HG03354 (cell line): ENCODE results near the gene ALG10.
"Not testable (repeated sequence)": the region's sequence is repeated elsewhere in the genome, so short reads cannot be mapped to it uniquely, and the experiment has no call there.

Experiments used
- ATAC-seq: cut with Tn5 transposase; IDR thresholded peaks from one replicate; pipeline ENCODE4 v1.9.1; 2021; ENCODE audit warnings: mild to moderate bottlenecking; ENCODE audit not compliant: unreplicated experiment, poor library complexity, severe bottlenecking

ALG10 gene, protein sequence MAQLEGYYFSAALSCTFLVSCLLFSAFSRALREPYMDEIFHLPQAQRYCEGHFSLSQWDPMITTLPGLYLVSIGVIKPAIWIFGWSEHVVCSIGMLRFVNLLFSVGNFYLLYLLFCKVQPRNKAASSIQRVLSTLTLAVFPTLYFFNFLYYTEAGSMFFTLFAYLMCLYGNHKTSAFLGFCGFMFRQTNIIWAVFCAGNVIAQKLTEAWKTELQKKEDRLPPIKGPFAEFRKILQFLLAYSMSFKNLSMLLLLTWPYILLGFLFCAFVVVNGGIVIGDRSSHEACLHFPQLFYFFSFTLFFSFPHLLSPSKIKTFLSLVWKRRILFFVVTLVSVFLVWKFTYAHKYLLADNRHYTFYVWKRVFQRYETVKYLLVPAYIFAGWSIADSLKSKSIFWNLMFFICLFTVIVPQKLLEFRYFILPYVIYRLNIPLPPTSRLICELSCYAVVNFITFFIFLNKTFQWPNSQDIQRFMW

DNA sequence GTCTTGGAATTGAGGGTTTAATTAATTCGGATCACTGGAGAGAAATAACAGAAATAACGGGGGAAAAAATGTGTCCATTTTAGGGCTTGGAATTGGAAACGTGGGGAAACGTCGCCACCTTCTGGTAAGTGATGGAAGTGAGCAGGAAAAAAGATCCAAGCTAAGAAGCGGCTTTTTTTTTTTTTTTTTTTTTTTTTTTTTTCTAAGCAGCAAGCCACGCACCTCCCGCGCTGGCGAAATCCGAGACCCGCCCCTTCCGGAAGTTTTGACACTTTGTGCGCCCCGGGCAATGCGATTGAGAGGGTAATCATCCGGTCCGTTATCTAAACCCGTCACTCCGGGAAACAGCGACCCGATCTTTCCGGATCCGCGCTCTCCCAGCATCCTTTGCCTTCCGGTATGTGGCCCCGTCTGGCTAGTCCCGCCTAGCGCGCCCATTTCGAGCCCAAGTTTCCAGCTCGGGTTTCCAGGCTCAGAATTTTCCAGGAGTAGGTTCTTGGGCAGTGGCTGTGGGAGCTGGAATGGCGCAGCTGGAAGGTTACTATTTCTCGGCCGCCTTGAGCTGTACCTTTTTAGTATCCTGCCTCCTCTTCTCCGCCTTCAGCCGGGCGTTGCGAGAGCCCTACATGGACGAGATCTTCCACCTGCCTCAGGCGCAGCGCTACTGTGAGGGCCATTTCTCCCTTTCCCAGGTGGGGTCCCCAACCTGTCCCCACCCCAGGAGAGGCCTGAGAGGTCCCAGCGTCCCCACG is at the start of gene ALG10:
TSS of gene ALG10 (plus strand) at position 418 of the 752 bp plus-strand sequence. CDS start at position 522, 104 bp downstream.
- ATAC-seq = peak; percentile 100

DNA sequence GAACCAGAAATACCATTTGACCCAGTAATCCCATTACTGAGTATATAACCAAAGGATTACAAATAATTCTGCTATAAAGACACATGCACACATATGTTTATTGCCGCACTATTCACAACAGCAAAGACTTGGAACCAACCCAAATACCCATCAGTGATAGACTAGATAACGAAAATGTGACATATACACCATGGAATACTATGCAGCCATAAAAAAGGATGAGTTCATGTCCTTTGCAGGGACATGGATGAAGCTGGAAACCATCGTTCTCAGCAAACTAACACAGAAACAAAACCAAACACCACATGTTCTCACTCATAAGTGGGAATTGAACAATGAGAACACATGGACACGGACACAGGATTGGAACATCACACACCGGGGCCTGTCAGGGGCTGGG is 49.4 kb upstream of the ALG10 start:
- ATAC-seq = not testable (repeated sequence)

DNA sequence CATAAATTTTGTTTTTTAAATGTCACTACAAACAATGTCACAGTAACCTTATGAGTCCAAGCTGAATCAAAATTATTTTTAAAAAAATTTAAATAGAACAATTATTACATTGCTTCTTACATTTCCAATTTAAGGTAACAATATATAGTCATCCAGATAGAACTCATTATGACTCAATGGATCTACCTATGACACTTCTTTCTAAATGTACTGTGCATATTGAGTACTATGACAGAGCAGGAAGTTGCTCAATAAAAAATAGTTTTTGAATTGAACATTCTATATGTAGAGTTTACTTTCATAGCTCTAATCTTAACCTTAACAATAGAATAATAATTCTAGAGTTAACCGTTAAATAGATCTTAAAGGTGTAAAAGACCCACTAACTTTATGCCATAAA is 44.4 kb upstream of the ALG10 start:
- ATAC-seq = no peak

DNA sequence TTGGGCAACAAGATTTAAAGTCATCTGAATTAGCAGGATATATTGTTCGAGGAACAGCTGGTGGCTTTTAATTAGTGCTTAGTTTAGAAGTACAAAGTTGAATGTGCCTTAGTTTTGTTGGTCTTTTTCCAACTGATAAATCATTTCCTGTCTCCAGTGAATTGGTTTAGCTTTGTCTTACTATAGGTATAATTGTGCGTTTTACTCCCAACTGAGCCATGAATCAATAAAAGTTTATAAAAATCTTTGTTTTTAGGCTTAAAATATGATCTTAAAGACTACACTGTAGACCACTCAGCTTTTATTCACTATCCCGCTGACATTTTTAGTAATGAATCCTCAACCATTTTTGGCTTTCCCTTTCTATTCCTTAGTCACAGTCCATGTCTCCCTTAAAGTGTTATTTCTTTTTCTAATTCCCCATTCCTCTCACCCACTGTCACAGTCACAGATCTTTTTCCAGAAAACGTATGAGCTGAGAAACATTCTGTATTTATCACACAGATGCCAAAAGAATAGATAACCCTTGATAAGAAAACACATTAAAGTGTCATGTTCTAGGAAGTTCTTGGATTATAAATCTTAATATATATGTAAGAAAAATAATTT is 34.0 kb upstream of the ALG10 start:
- ATAC-seq = no peak

DNA sequence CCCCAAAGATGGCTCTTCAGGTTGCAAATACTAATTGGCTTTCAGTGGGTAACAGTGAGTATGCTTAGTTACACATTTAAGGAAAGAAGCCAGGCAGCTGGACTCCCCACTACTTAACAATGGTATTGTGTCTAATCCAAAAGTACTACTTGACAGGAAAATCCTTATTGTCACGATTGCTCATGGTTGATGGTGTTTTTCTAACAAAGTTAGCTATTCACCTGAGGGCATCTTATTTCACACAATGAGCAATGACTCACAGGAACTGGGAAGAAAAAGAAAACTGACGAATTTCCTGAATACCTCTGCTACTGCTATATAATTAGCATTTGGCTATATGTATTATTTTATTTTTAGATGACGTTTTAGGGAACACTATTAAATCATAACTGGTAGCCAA is 33.4 kb upstream of the ALG10 start:
- ATAC-seq = no peak

DNA sequence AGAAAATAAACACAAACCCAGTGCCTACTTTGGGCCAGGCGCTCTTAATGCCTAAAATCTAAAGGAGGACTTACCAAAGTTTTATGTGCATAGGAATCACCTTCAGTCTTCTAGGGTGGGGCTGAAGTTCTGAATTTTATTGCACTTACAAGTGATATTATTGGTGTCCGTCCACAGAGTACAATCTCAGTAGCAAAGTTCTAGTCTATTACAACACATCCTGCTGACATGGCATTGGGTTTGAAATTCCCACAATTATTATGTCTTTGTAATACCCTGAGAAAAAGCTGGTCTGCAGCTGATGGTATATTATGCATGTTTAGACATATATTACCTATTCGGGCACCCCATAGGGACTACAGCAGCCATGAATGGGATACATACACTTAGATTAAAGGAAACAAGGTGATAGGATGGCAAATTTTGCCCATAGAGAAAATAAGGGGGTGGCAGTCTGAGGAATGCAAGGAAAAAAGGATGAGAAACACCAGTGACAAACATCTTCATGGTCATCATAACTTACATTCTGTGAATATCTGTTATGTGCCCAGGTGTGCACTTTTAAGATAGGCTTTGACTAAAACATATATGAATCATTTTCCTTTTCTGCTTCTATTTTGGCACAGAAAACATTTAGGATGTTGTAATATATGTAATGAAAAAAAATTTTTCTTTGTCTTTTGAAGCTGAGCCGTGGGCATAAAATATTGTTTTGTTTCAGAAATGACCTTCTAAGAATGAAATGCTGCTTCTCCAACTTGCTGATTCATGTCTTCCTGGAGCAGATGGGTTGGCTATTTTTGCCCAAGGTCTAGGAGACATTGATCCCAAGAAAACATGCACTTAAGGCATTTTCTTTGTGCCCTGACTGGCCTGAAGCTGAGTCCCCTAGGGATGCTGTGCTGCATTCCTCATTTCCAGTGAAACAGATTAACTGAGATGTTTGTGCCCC is 27.2 kb upstream of the ALG10 start:
- ATAC-seq = no peak

DNA sequence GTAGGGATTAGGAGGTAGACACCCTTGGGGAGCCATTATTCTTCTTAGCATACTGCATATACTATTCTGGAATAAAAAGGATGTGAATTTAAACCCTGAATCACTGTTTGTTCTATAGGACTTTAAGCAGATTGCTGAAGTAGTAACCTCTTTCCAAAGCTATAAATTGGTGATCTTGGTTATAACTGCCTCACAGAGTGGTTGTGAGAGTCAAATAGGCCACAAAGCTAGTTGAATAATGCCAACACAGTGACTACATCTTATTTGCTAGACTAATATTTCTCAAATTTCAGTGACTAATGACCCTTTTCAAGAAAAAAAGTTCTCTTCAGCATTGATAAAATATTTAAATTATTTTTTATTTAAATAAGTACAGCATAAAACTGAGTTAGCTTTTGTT is 13.5 kb upstream of the ALG10 start:
- ATAC-seq = not testable (repeated sequence)

DNA sequence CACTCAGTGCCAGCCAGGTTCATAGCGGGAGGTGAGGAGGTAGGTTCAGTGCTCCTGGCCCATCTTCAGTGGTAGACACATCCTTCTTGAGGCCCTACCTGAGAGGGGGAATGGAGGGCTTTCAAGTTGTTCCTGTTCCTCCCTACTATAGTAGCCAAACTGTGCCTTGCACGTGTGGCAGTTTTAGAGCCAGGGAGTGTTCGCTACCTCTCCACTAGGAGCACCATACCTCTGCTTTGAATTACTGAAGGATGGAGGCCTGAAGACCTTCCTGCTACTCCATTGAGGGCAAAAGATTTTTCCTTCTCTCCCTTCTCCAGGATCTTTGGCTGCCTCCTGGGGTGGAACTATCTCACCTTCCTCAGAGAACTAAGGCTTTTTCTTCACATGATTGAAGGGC is 5.9 kb upstream of the ALG10 start:
- no peak for ATAC-seq

DNA sequence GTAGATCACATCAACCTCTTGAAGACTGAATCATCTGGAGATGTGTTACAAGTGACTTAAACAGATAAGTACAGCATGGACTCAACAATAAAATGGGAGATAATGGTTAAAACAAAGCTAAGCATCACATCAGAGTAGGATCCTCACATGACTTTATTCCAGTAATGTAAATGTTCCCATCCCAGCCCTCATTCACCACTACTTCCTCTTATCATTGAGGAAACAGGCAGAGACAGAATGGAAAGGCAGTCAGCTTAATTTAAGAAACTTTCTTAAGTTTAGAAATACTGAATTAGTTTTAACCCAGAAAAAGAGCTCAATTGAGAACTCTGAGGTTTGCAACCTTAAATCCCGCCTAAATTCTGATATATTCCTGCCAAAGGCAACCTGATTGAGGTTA is 1.2 kb upstream of the ALG10 start:
- ATAC-seq = no peak

DNA sequence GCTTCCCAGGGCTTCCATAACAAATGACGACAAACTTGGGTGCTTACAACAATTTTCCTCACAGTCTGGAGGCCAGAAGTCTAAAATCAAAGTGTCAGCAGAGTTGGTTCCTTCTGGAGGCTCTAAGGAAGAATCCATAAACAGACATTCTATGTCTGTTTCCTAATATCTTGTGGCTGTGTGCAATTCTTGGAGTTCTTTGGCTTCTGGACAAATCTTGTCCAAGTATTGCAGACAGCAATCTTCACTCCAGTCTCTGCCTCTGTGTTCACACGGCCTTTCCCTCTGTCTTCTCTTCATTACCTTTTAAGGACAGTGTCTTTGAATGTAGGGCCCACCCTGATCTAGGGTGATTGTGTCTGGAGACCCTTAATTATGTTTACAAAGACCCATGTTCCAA is 5.4 kb downstream of the ALG10 start:
- ATAC-seq = not testable (repeated sequence)

DNA sequence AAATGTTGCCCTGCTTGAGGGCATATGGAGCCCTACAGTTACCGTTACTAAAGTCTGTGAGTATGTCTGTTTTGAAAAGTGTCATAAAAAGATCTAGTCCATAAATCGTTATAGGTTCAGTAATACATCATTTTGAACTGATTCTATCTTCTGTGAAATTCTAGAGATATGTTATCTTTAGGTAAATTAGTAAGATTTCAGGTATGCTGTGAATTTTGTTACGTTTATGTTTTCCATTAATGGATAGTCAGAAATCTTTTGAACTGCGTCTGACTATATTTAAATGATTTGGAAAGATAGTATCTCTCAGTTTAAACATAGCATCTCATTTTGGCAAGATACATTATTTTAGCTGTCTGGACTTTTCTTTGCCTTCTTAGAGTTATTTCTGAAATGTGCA is 8.3 kb downstream of the ALG10 start:
- no peak for ATAC-seq

DNA sequence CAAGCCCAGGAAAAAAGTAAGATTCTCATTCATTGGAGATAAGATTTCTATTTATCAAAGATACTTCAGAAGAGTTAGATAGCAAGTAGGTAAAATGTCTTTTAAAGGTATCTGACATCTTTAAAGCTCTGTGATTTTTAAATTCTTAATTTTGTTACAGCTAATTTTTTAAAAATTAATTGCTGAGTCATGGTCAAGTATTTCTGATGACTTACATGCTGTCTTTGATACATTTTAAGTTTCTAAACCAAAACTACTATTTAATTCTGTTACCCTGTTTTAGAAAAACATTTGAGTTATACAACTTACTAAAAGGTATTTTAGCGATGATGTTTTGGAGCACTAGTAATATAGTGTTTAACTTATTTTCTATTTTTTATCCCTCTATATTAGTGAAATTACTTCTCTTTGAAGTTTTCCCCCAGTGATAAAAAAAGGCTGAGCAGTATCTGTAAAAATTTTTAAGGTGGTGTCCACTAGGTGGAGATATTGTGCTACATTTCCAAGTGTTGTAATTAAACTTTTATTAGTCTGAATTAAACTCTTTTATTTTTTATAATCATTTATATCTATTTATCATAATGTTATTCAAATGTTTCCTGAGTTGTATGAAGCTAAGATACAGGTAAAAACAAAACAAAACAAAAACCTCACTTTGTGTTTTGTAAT is 11.5 kb downstream of the ALG10 start:
- no peak for ATAC-seq

DNA sequence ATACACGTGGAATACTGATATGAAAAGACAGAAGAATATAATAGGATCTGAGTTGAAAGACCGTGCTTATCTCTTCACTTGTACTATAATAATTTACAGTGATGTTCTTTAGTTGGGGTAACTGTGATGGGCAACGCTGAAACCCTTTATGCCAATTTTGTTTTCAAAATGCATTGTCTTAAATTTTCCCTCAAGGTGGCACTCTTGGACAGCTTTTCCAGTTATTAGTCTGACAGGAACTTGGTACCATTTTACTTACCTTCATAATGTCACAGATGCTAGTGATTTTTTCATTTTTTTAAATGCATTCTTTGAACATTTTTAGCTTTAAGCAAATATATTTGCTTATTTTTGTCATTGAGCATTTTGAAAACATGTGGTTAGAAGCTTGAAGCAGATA is 16.1 kb downstream of the ALG10 start:
- ATAC-seq = not testable (repeated sequence)

DNA sequence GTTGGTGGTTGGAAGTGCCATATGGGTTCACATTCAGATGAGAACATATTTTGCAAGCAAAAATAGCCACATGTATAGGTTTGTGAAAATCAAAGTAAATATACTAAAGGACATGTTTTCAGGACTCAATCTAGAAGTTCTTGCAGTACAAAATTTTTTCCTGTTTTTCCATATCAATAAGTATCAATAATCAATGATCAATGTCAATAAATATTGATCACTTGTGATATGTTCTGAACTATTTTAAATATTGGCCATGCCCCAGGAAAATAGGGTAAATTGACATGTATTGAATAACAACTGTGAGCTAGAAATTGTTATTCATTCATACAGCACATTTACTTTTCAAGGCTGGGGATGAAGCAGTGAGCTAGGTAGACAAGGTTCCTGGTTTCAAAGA is 24.3 kb downstream of the ALG10 start:
- ATAC-seq = no peak

DNA sequence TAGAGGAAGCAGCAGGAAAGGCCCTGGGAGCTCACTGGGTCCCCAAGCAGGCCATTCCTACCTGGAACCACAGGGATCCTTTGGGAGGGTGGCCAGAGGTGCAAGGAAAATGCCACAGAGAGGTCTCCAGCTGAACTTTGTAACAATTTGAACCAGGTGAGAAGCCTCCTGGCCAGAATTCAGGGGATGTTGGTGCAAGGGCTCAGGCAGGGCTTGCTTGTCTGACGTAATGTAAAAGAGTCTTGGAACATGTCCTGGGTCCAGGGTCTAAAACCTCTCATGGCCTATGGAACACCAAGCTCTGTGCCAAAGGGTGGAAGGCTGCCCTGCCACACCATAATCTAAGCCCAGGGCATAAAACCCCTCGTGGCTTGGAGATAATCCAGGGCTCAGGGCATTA is 25.6 kb downstream of the ALG10 start:
- ATAC-seq = not testable (repeated sequence)

DNA sequence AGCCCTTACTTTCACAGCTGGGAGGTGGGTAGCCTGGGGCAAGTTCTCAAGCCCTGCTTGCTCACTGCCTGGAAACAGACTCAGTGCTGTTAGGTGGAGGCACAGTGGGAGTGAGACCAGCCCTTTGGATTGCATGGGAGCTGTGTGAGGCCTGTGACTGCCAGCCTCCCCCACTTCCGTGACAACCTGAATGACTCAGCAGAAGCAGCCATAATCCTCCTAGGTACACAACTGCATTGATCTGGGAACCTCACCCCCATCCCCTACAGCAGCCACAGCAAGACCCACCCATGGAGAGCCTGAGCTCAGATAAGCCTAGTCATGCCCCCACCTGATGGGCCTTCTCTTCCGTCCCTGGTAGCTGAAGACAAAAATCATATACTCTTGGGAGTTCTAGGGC is 26.4 kb downstream of the ALG10 start:
- no peak for ATAC-seq

DNA sequence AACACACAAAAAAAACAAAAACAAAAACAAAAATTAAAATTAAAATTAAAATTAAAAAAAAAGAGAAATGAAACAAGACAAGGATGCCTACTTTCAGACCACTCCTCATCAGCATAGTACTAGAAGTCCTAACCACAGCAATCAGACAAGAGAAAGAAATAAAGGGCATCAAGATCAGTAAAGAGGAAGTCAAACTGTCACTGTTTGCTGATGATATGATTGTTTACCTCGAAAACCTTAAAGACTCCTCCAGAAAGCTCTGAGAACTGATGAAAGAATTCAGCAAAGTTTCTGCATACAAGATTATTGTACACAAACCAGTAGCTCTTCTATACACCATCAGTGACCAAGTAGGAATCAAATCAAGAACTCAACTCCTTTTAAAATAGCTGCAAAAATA is 29.2 kb downstream of the ALG10 start:
- ATAC-seq = no peak

DNA sequence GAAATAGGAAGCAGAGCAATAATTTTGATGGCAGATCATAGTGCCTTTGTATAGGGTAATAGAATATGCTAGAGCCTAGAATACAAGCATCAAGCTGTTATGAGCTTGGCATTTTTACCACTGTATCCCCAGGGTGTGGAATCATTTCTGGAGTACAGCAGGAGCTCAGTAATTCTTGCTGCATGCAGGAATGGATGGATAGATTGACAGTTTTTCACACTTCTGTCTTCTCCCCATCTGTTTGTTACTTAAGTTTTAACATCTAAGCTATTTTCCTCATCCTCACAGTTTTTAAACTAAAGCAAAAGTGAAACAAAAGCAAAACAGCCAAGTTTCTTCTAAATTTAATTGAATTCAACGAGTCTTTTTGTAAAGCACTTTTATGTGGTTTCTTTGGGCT is 32.6 kb downstream of the ALG10 start:
- ATAC-seq = no peak
